GM19468 (cell line): ENCODE results near the gene CTNNA3.

Experiments used
- ATAC-seq: cut with Tn5 transposase; IDR thresholded peaks from one replicate; pipeline ENCODE4 v1.9.1; 2021; ENCODE audit warnings: mild to moderate bottlenecking, moderate library complexity, moderate number of reproducible peaks; ENCODE audit not compliant: unreplicated experiment; ENCODE audit errors: extremely low read depth

CTNNA3 gene

GRCh38 chr10:66842867-66843266 lies 853.1 kb downstream of the CTNNA3 start:
- ATAC-seq, result no peak

GRCh38 chr10:66842371-66842770 lies 853.6 kb downstream of the CTNNA3 start:
- no peak for ATAC-seq

DNA sequence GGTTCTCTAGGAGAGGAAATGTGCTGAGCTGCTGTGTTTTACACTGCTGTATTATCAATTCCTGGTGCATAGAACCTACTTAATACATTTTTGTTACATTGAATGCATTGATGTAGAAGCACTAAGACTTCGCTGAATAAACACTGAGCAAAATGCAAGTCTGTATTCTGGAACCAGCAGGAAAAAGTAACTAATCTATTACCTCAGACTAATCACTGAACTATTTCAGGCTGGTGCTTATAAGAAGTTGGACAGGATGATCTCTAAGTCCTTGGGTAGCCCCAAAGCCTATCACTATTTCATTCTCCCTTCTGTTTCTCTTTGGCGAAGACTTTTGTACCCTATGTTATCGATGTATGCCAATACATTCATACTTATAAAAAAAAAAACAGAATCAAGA lies 857.3 kb downstream of the CTNNA3 start:
- ATAC-seq, result no peak

DNA sequence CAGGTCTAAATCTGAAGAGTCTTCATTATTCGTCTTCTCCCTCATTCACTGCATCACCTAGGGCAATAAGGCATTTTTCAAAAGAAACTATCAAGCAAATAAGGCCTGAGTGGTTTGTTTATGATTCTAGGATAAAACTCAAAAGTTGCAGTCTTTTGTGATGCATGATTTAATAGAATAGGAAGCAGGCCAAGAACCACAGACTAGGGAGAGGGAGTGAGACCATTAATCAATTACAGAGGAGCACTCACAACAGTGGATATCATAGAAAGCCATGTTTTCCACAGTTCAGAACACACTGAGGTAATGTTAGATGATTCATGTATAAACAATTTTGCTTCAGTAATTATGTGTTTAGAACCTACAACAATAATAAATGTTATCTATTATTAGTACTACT lies 858.0 kb downstream of the CTNNA3 start:
- ATAC-seq, result no peak

DNA sequence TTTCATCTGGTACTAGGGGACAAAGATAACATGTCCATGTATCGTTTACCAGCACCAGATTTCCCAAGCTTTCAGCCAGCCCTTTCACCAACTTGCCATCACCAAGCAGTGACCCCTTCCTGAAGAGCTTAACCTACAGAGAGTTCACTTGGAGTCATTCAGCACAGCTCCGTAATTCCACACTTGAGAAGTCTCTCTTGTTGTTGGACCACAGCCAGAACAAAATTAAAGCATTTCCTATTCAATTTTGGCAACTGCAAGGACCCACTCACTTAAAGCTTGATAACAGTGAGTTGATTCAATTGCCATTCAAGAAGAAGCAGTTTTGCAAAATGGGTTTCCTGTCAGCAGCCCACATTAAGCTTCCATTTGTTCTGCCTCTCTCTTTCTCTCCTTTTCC lies 858.7 kb downstream of the CTNNA3 start:
- no peak for ATAC-seq

- no peak for ATAC-seq
Observed at GRCh38 chr10:66836771-66837170, 859.2 kb downstream of the CTNNA3 start.

DNA sequence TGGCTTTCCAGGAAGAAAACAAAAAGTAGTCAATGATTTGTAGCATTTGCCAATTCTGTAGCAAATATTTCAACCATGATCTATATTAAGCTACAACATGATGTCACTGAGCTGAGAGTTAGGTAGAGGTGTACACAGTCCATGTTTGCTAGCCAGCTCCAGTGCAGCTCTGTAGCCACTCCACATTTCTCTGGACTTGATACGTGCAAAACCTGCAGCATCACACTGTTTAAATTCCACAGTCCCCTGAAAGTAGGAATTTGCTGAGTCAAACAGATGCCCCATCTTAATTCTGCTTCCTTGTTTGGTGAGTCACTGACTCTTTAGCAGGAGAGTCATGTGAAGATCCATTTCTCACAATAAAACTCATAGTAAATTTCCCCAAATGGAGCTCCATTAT lies 859.9 kb downstream of the CTNNA3 start:
- ATAC-seq, result no peak

GRCh38 chr10:66835400-66835799 lies 860.6 kb downstream of the CTNNA3 start:
- no peak for ATAC-seq

DNA sequence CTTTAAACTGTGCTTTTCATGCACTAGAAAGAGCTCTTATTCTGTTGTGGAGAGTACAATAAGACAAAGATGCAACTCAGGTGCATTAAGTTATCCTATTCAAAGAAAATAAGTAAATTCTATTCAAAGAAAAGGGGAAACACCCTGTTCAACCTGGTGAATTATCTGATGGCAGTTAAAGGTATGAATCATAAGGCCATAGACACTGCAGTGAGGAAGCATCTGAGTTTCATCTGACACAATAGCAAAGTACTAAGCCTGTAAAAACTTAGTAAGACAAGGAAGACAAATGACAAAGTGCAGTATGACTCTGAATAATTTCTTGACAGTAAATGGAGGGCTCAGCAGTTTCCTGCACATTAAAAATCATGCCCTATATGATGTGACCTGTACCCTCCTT lies 861.2 kb downstream of the CTNNA3 start:
- no peak for ATAC-seq

- ATAC-seq, result no peak
Observed at GRCh38 chr10:66833861-66834260, 862.1 kb downstream of the CTNNA3 start.

DNA sequence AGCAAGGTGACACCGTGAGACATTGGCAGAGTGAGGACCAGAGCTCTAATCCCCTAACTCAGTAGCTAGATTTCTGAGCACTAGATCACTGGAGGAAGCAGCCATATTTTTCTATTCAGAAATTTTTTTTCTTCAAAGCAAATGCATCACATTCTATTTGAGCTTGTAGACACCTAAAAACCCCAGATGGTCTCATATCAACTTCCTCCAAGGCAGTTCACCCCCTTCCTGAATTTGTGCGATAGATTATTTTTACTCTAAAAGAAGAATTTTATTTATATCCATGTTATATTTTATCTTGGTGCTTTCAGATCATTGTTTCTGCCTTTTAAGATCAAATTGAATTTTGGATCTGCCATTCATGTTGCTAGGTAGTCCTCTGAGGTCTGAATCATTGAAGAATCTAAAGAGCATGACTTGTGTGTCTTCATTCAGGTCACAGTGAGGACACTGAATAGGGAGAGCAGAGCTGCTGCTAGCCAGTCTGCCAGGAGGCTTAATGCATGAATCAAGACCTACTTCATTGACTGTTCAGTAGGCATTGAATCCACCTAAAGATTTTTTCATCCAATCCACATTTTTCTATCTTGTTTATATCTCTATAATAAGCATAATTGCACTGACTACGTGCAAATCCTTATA lies 863.1 kb downstream of the CTNNA3 start:
- ATAC-seq, result no peak

- no peak for ATAC-seq
Observed at GRCh38 chr10:66828957-66829356, 867.0 kb downstream of the CTNNA3 start.

GRCh38 chr10:66827353-66827752 lies 868.6 kb downstream of the CTNNA3 start:
- no peak for ATAC-seq

- ATAC-seq, result no peak
Observed at GRCh38 chr10:66823301-66823700, 872.7 kb downstream of the CTNNA3 start.

- ATAC-seq, result no peak
Observed at GRCh38 chr10:66822801-66823200, 873.2 kb downstream of the CTNNA3 start.

- no peak for ATAC-seq
Observed at GRCh38 chr10:66819691-66820090, 876.3 kb downstream of the CTNNA3 start.

DNA sequence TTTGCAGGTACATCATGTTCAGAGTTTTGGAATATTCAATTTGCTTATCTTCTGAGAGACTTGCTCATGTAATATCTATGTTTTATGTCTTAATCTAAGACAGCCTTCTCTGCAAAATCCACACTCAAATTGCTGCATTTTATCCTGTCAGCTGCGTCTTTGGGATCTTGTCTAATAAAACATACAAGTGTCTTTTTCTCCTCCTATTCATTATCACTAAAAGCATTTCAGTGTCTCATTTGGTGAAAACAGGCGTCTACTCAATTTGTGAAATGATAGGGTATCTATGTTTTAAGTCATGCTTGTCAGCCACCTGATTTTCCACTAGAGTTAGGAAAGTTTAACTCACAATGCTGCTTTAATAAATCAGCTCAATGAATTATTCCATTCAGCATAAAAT lies 882.9 kb downstream of the CTNNA3 start:
- no peak for ATAC-seq

DNA sequence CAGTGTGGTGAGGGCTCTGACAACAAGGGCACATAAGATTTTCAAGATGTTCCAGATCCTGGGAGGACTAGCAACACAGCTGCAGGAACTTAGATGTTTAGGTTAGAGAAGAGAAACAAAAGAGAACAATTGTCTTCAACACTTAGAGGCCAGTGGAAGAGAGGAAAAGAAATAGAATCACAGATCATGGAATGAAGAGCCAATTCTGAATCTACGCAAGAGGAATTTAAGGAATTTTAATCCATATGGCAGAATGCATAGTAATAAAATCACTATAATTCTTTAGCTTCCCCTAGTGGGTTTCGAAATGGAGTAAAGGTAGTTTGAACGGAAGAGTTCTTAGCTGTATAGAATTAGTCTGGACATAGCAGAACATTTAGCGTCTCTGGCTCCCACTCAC lies 884.8 kb downstream of the CTNNA3 start:
- no peak for ATAC-seq

GRCh38 chr10:66809402-66809801 lies 886.6 kb downstream of the CTNNA3 start:
- no peak for ATAC-seq

GRCh38 chr10:66805612-66806011 lies 890.4 kb downstream of the CTNNA3 start:
- no peak for ATAC-seq

DNA sequence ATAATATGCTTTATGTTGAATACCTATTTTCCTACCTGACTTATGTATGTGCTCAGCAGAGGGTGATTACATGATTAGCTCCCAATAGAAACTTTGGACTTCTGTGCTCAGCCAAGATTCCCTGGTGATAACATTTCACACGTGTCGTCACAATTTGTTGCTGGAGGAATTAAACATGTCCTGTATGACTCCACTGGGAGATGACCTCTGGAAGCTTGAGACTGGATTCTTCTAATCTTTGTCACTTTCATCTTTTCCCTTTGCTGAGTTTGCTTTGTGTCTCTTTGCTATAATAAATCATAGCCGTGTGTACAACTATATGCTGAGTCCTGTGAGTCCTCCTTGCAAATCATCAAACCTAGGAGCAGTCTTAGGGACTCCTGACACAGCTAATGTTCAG lies 891.0 kb downstream of the CTNNA3 start:
- no peak for ATAC-seq

- ATAC-seq, result no peak
Observed at GRCh38 chr10:66803174-66803573, 892.8 kb downstream of the CTNNA3 start.

DNA sequence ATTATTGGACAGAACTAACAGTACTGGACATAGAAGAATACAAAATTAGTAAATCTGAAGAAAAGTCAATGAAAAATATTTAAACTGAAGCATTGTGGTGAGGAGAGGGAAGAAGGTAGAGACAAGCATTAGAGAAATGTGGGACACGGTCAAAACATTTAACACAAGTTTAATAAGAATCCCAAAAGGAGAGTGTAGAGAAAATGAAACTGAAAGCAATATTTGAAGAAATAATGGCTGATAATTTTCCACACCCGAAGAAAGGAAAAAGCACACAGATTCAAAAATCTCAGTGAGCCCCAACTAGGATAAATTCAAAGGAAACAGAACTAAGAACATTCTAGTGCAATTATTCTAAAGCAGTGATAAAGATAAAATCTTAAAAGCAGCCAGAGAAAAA lies 896.5 kb downstream of the CTNNA3 start:
- no peak for ATAC-seq
